Measurements from ENCODE around the gene WFDC2. TPM values are rescaled to one million over a fixed set of nuclear protein-coding genes. Genes with fewer than 3 reads are reported as not detected.
A peak's percentile ranks its signal among the peaks of the same experiment; 100 is the strongest.

WFDC2 gene
- total and polyA plus RNA-seq, 2 of the 13 experiments (the other 11 are each of a cell fraction or from before 2014, with no cell fraction given) = 0.33 TPM; not detected in 1

DNA sequence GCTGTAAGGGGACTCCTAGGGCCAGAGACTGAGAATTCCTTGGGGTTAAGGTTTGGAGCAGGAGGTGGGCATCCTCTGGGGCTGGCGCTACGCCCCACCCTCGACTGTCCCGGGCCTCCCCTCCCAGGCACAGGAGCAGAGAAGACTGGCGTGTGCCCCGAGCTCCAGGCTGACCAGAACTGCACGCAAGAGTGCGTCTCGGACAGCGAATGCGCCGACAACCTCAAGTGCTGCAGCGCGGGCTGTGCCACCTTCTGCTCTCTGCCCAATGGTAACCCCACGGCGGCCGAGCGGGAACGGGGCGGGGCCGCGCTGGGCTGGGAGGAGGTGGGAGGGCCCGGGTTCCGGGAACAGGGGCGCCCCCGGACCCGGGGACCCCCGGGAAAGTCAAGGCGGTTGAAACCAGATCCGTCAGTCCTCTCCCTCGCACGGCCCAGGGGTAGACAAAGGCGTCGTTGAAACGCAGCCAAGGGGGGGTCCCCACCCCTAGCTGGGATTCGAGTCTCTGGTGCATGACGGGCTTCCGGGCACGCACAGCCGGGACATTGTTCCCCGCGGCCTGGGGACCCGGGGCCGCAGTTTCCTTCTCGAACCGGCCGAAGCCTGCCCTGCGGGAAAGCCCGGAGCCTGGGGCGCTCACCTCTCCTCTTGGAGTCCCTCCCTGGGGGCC is 844 bp downstream of the WFDC2 start (continued):
- TF ChIP-seq ZBTB40 (IDR thresholded peaks at IDR 0.05) (no peak), ZBTB40 (CRISPR knock-in tag; IDR thresholded peaks at IDR 0.05) (no peak), ZNF383 (CRISPR knock-in tag; IDR thresholded peaks at IDR 0.05; ENCODE audit: borderline replicate concordance) (no peak), ZSCAN21 (CRISPR knock-in tag; IDR thresholded peaks at IDR 0.05; ENCODE audit: borderline replicate concordance) (no peak), MTF2 (CRISPR knock-in tag; IDR thresholded peaks at IDR 0.05; ENCODE audit: borderline replicate concordance) (0 out of 2 replicates have a peak, but pooled peaks have one; percentile 72), RNF219 (CRISPR knock-in tag; IDR thresholded peaks at IDR 0.05) (no peak), JUNB (CRISPR knock-in tag; IDR thresholded peaks at IDR 0.05; ENCODE audit: borderline replicate concordance) (no peak), GFI1 (CRISPR knock-in tag; IDR thresholded peaks at IDR 0.05; ENCODE audit: borderline replicate concordance) (no peak), FOSL2 (CRISPR knock-in tag; IDR thresholded peaks at IDR 0.05) (no peak), TBX3 (IDR thresholded peaks at IDR 0.05; ENCODE audit: borderline replicate concordance) (no peak), ZNF282 (IDR thresholded peaks at IDR 0.05; ENCODE audit: partially characterized antibody) (no peak), HNF1A (IDR thresholded peaks at IDR 0.05; ENCODE audit: low read depth) (no peak), HNF1A (CRISPR knock-in tag; IDR thresholded peaks at IDR 0.05; ENCODE audit: borderline replicate concordance) (no peak), SPEN (CRISPR knock-in tag; IDR thresholded peaks at IDR 0.05; ENCODE audit: low read depth) (no peak)

Measured in HepG2 (cell line).